K562 treated with DMSO at 1 percent for 4 hours (cell line): ENCODE results near the gene STAT4. TPM values are rescaled to one million over a fixed set of nuclear protein-coding genes. Genes with fewer than 3 reads are reported as not detected.

Source experiments
- total RNA-seq: library from RNA; unstranded; fragments of 300-600 nt; gene quantifications from 2 replicates; pipeline ENCODE4 v1.2.3, GENCODE V29; 2022; ENCODE audit not compliant: insufficient read depth

The STAT4 gene, protein sequence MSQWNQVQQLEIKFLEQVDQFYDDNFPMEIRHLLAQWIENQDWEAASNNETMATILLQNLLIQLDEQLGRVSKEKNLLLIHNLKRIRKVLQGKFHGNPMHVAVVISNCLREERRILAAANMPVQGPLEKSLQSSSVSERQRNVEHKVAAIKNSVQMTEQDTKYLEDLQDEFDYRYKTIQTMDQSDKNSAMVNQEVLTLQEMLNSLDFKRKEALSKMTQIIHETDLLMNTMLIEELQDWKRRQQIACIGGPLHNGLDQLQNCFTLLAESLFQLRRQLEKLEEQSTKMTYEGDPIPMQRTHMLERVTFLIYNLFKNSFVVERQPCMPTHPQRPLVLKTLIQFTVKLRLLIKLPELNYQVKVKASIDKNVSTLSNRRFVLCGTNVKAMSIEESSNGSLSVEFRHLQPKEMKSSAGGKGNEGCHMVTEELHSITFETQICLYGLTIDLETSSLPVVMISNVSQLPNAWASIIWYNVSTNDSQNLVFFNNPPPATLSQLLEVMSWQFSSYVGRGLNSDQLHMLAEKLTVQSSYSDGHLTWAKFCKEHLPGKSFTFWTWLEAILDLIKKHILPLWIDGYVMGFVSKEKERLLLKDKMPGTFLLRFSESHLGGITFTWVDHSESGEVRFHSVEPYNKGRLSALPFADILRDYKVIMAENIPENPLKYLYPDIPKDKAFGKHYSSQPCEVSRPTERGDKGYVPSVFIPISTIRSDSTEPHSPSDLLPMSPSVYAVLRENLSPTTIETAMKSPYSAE
- total RNA-seq = not detected in 2 replicates

DNA sequence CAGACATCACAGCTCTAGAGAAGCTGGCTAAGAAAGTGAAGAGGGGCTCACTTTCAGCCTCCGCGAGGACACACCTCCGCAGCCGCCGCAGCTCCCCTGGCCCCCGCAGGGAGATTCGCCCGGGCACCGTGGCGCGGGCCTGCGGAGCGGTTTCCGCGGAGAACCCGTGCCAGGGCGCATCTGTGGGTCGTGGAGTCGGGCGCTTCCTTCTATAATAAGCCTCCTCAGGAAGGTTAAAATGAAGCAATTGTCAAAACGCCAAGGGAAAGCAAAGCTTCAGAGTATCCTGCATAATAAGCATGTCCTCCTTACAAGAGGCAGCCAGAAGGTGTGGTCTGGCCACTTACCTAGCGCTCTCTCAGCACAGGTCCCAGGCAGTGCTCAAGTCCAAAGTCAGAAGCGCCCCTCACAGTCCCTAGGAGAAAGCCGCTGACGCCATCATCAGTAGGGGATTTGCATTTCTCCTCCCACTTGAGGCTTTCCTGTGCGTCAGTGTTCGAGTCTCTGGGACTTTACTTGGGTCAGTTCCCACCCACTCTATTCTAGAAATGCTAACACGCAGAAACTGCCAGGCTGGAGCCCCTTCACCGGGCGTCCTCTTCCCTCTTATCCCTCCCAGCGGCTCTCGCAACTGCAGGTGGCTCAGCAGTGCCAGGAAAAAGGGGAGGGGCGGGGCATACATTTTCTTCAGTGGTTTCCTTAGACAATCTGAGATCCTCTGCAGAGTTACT lies at the start of gene STAT4:
STAT4 (minus strand) TSS at position 395 of the 731 bp plus-strand sequence. CDS start 2,791 bp downstream, outside the sequence.

DNA sequence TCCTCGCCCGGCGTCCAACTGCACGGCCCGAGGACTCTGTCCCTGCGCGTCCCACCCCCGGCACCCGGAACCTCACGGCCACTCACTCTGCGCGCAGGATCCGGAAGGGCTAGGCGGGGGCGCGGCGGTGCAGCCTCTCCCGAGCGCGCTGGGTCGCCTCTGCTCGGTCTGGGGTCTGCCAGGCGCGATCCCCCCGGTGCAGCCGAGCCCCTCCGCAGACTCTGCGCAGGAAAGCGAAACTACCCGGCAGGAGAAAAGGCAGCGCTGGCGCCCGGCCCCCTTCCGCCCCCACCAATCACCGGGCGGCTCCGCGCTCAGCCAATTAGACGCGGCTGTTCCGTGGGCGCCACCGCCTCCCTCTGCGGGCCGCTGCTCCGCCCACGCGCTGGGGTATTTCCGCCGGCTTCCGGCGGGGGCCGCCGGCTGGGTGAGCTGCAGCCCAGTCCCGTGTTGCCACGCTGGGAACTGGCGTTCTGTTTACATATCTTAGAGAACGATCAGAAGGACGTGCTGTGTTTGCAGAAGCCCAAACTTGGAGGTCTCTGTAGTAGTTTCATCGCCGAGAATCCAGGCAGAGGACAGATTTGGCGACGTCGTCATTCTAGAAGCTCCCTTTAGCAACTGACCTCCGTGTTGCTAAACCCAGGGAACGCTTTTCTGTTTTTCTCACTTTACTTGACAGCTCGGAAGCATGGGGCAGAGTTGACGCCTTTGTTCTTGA lies 136.7 kb downstream of the STAT4 start, which contains the start of gene STAT1:
STAT1 (minus strand) TSS at position 240 of the 721 bp plus-strand sequence. CDS start 4,168 bp downstream, outside the sequence.

Other genes with a start within 250 kb of the STAT4 start
- gene STAT1, start 136.8 kb downstream of the STAT4 start, total RNA-seq = 24.7 and 25.6 TPM in 2 replicates
- not detected in 2 replicates for gene MYO1B, start 94.4 kb upstream of the STAT4 start, total RNA-seq